Neutrophil (primary cell): ENCODE measurements around the gene PARD3.

Experiments
- H3K27ac ChIP-seq: fragments of 200-600 bp; sonication (generic); 2 replicates; pipeline ENCODE4 v1.5.1; 2016; ENCODE audit warnings: mild to moderate bottlenecking, moderate library complexity
- H3K27me3 ChIP-seq: fragments of 200-600 bp; sonication (generic); 2 replicates; pipeline ENCODE4 v1.6.0; 2016; ENCODE audit warnings: mild to moderate bottlenecking
- H3K36me3 ChIP-seq: fragments of 200-600 bp; sonication (generic); 2 replicates; pipeline ENCODE4 v1.5.1; 2017
- H3K4me1 ChIP-seq, 2 experiments: fragments of 200-600 bp in 1 of 2; sonication (generic) in 1 of 2; 1 replicate in 1 of 2; 2 replicates in 1 of 2; pipeline versions ENCODE4 v1.5.1 to v1.6.1; 2013 to 2016; ENCODE audit warnings: low read depth in 1 of 2, low read length in 1 of 2, mild to moderate bottlenecking in 1 of 2, moderate library complexity in 1 of 2; ENCODE audit not compliant: control insufficient read depth in 1 of 2, insufficient read depth in 1 of 2
- H3K4me3 ChIP-seq, 2 experiments: fragments of 200-600 bp in 1 of 2; sonication (generic) in 1 of 2; 1 replicate in 1 of 2; 2 replicates in 1 of 2; pipeline ENCODE4 v1.5.1; 2013 to 2016; ENCODE audit warnings: low read depth in 1 of 2, low read length in 1 of 2, mild to moderate bottlenecking in 1 of 2, moderate library complexity in 1 of 2
- H3K9me3 ChIP-seq: fragments of 200-600 bp; sonication (generic); 2 replicates; pipeline ENCODE4 v1.5.1; 2016
- TF ChIP-seq, protein P1 (sequence below): fragments of 200-600 bp; sonication (generic); IDR thresholded peaks from 2 replicates; pipeline ENCODE4 v1.5.1; 2016; ENCODE audit warnings: antibody characterized with exemption

PARD3 gene

DNA sequence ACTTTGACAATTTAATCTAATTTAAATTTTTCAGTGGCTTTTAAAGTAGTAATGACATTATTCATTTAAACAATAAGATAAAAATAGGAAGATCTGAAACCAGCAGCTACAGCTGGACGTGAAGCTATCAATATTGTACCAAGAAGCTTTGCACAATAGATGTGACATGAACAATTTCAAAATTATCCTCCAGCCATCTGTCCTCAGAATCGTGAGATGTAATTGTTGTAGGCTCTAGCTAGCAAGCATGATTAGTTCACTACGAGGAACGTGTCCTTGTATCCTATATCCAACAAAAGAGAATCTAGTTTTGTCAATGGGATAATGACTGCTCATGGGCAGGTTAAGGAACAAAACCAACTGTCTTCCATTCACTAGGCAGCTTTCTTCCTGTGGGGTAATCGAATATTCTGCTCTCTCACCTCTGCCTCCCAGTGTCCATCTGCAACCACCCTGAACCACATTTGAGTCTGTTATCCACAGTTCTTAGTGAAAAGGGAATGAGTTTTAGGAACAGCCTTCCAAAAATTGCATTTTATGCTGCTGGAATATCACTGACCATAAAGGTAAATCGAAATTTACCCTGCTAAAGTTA, 247.3 kb downstream of the PARD3 start:
- no peaks in the 10 kb centered on the region for H3K36me3 ChIP-seq
- H3K27me3 ChIP-seq = no peaks in the 10 kb centered on the region
- no peaks in the 10 kb centered on the region for H3K4me1 ChIP-seq
- H3K9me3 ChIP-seq = no peaks in the 10 kb centered on the region
- no peak overlapping the region for H3K4me3 ChIP-seq
- H3K27ac ChIP-seq = no peak overlapping the region
- TF ChIP-seq, protein P1, sequence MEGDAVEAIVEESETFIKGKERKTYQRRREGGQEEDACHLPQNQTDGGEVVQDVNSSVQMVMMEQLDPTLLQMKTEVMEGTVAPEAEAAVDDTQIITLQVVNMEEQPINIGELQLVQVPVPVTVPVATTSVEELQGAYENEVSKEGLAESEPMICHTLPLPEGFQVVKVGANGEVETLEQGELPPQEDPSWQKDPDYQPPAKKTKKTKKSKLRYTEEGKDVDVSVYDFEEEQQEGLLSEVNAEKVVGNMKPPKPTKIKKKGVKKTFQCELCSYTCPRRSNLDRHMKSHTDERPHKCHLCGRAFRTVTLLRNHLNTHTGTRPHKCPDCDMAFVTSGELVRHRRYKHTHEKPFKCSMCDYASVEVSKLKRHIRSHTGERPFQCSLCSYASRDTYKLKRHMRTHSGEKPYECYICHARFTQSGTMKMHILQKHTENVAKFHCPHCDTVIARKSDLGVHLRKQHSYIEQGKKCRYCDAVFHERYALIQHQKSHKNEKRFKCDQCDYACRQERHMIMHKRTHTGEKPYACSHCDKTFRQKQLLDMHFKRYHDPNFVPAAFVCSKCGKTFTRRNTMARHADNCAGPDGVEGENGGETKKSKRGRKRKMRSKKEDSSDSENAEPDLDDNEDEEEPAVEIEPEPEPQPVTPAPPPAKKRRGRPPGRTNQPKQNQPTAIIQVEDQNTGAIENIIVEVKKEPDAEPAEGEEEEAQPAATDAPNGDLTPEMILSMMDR = no peak

DNA sequence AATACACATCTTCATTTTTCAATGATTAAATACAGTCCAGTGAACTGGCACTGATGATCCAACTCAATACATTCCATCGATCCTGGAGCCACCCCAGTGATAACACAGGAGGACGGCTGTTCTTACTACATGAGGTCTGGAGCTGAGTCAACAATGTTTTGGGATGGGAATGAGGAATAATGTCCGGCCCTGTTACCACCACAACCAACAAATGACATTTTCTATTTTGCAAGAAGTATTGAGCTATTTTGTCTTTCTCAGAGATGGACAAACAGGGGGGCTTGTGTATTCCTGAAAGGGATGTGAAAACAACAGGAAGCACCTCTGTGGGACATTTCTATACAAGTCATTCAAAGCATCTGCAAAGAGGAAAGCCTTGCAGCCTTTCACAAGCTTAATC, 249.2 kb downstream of the PARD3 start:
- no peak overlapping the region for H3K27ac ChIP-seq
- H3K4me3 ChIP-seq = no peak overlapping the region
- no peaks in the 10 kb centered on the region for H3K36me3 ChIP-seq
- H3K27me3 ChIP-seq = no peaks in the 10 kb centered on the region
- H3K9me3 ChIP-seq = no peaks in the 10 kb centered on the region
- H3K4me1 ChIP-seq = no peaks in the 10 kb centered on the region
- TF ChIP-seq, protein P1 = no peak

DNA sequence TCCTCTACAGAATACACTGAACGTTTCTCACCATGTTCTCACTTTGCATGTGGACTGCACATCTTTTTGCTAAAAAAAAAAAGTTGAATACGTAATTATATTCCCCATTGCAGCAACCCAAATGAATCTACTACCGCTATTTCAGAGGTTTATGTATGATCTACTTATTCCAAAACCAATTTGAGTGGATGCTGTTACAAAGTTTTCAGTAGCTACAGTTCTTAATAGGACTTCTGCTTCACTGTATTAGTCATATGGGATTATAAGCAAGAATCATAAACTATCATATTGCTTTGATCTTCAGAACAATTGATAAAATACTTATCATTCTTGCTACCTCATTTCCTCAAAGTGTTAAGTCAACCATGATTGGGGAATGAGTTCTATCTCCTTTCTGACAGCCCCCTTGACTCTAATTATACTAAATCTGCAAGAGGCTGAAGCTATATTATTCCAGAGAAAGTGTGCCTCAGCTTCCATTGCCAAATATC, 257.0 kb downstream of the PARD3 start:
- TF ChIP-seq, protein P1 = no peak
- Histone ChIP-seq H3K4me3 (no peak overlapping the region), H3K9me3 (no peaks in the 10 kb centered on the region), H3K4me1 (no peaks in the 10 kb centered on the region), H3K27ac (no peak overlapping the region), H3K36me3 (no peaks in the 10 kb centered on the region), H3K27me3 (no peaks in the 10 kb centered on the region)

DNA sequence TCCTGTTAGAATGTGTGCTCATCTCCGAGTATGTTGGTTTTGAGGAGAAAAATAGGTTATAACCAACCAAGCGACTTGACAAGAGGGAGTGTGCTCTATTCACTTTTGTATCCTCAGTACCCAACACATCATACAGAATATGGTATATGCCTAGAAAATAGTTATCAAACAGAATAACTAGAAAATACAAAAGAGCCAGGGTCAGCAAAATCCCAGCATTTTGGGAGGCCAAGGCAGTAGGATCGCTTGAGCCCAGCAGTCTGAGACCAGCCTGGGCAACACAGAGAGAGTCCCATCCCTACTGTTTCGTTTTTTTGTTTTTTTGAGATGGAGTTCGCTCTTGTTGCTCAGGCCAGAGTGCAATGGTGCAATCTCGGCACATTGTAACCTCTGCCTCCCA, 257.9 kb downstream of the PARD3 start:
- no peaks in the 10 kb centered on the region for H3K4me1 ChIP-seq
- H3K36me3 ChIP-seq = no peaks in the 10 kb centered on the region
- TF ChIP-seq, protein P1 = no peak
- H3K27me3 ChIP-seq = no peaks in the 10 kb centered on the region
- no peak overlapping the region for H3K4me3 ChIP-seq
- H3K9me3 ChIP-seq = no peaks in the 10 kb centered on the region
- no peak overlapping the region for H3K27ac ChIP-seq

DNA sequence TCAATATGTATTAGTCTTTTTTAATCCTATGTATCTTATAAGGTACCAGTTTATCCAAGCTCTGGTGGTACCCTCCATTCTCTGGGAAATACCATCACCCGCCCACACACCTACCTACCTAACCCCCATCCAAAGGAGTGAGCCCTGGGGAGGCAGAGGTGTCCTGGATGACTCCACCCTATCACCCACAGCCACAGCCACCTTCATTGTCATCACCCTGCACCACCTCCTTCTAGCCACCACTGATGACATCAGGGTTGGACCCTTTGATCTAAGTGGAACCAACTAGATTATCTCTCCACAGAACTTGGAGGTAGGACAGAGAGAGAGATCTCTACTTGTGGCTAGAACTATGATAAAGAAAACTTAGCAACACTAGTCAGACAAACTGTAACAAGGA, 259.4 kb downstream of the PARD3 start:
- no peak overlapping the region for H3K4me3 ChIP-seq
- TF ChIP-seq, protein P1 = no peak
- H3K4me1 ChIP-seq = no peaks in the 10 kb centered on the region
- no peaks in the 10 kb centered on the region for H3K9me3 ChIP-seq
- no peak overlapping the region for H3K27ac ChIP-seq
- H3K36me3 ChIP-seq = no peaks in the 10 kb centered on the region
- H3K27me3 ChIP-seq = no peaks in the 10 kb centered on the region

DNA sequence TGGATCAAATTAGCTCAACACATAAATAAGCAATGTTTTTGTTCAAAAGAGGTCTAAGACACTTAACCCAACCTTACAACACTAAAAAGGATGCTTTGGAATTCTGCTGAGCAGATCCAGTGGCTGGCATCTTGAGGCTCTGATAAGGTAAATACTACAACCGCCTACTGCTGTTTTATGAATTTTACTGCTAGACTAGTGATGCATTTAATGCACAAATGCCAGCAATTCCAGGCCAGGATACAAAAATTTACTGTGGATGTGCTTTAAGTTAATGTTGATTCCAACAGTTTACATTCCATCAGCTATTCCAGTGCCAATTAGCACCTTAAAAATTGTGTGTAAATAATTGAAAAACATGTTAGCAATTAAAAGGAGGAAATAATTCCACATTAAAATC, 261.3 kb downstream of the PARD3 start:
- Histone ChIP-seq H3K4me3 (no peak overlapping the region), H3K27ac (no peak overlapping the region), H3K4me1 (no peaks in the 10 kb centered on the region), H3K9me3 (no peaks in the 10 kb centered on the region), H3K36me3 (no peaks in the 10 kb centered on the region), H3K27me3 (no peaks in the 10 kb centered on the region)
- TF ChIP-seq, protein P1 = no peak
